Sigmoid colon (tissue), 4 donors: ENCODE results near the gene EFCAB5.

ENCODE experiments used
- CTCF ChIP-seq, 4 experiments: fragments of 450-650 bp in 3 of 4; fragments of 200-600 bp in 1 of 4; IDR thresholded peaks; one replicate each; pipeline ENCODE4 v1.5.1; 2016 to 2019; ENCODE audit warnings: antibody characterized with exemption in 4 of 4, mild to moderate bottlenecking in 3 of 4, moderate library complexity in 2 of 4
- POLR2A ChIP-seq, 2 donors: fragments of 450-650 bp; IDR thresholded peaks; one replicate each; pipeline ENCODE4 v1.6.1; 2016; ENCODE audit warnings: antibody characterized with exemption in 2 of 2, mild to moderate bottlenecking in 2 of 2, moderate library complexity in 2 of 2
- POLR2AphosphoS5 ChIP-seq, 4 donors: sonication (generic); formaldehyde crosslinking; IDR thresholded peaks; one replicate each; pipeline ENCODE4 v1.6.1; 2017; ENCODE audit warnings: antibody characterized with exemption in 4 of 4

- TF ChIP-seq POLR2AphosphoS5 (IDR thresholded peaks at IDR 0.05), result no peak
- no peak for TF ChIP-seq CTCF (IDR thresholded peaks at IDR 0.05)
- no peak for TF ChIP-seq POLR2A (IDR thresholded peaks at IDR 0.05)
Observed at GRCh38 chr17:30153463-30153862, 212.0 kb downstream of the EFCAB5 start.
